ENCODE measurements around the gene PTPRG. TPM values are rescaled to one million over a fixed set of nuclear protein-coding genes. Genes with fewer than 3 reads are reported as not detected.

The PTPRG gene
- total RNA-seq, 2 donors from 2014 or later: 76.5 to 108 TPM

DNA sequence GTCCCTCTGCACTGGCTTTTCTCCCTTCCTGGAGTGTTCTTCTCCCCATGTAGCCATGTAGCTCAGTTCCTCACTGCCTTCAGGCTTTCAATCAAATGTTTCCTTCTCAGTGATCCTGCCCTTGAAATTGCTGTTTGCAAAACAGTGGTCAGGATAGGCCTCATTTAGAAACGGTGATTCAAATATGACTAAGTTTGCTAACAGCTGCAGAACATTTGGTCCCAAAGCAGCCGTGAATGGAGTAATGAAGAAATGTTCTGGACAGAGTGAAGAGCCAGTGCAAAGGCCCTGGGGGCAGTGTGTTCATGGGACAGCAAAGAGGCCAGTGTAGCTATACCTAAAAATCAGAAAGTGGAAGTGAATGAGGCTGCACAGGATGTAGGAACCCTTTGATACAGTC is 588.6 kb downstream of the PTPRG start:
- H3K27me3 Mint-ChIP-seq (ENCODE audit: insufficient read depth): no peaks in the 10 kb centered on the region
- peaks cover under 1% of the 10 kb centered on the region for H3K4me1 Mint-ChIP-seq
- peak overlapping the region; percentile 41 for H3K27ac Mint-ChIP-seq
- Histone ChIP-seq H3K9ac (ENCODE audit: extremely low read depth, low read length, poor library complexity, severe bottlenecking) (no peak overlapping the region), H3K4me3 (ENCODE audit: low read length) (no peak overlapping the region), H3K9me3 (ENCODE audit: control insufficient read depth, low read length) (no peaks in the 10 kb centered on the region), H3K4me1 (ENCODE audit: control insufficient read depth, insufficient read depth, low read length) (no peaks in the 10 kb centered on the region), H3K36me3 (ENCODE audit: control insufficient read depth, insufficient read depth, low read length) (no peaks in the 10 kb centered on the region), H3K27me3 (ENCODE audit: control insufficient read depth, insufficient read depth, low read length, poor library complexity, severe bottlenecking) (no peaks in the 10 kb centered on the region), H3K27ac (ENCODE audit: low read depth, low read length) (no peak overlapping the region)
- peaks cover 4% of the 10 kb centered on the region for H3K36me3 Mint-ChIP-seq (ENCODE audit: low read depth)
- TF ChIP-seq, protein P1, sequence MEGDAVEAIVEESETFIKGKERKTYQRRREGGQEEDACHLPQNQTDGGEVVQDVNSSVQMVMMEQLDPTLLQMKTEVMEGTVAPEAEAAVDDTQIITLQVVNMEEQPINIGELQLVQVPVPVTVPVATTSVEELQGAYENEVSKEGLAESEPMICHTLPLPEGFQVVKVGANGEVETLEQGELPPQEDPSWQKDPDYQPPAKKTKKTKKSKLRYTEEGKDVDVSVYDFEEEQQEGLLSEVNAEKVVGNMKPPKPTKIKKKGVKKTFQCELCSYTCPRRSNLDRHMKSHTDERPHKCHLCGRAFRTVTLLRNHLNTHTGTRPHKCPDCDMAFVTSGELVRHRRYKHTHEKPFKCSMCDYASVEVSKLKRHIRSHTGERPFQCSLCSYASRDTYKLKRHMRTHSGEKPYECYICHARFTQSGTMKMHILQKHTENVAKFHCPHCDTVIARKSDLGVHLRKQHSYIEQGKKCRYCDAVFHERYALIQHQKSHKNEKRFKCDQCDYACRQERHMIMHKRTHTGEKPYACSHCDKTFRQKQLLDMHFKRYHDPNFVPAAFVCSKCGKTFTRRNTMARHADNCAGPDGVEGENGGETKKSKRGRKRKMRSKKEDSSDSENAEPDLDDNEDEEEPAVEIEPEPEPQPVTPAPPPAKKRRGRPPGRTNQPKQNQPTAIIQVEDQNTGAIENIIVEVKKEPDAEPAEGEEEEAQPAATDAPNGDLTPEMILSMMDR (conservative IDR thresholded peaks at IDR 0.05): no peak
- H3K4me3 Mint-ChIP-seq: no peak overlapping the region
- no peak for DNase-seq
- WGBS, 2 experiments (ENCODE audit: insufficient coverage in 1 of 2, insufficient read length in 1 of 2): 94 to 100% methylated on average over 2 of the region's 2 CpGs
- no peaks in the 10 kb centered on the region for H3K9me3 Mint-ChIP-seq

DNA sequence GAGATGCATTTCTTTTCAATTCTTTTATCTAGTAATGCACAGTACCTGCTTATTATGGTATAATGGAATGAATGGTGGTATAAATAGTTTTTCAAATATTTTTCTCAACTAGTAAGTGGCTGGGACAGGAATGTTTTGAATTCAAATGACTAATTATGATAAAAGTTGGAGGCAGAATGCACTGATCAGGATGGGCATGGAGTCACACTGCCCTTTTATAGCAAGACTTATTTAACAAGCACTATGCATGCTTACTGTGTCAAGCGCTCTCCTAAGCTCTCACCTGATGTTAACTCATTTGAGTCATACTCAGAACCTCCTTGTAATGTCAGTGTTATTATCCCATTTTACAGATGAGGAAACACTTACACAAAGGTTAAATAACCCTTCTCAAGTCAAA is 590.2 kb downstream of the PTPRG start:
- H3K4me1 ChIP-seq (ENCODE audit: control insufficient read depth, insufficient read depth, low read length): no peaks in the 10 kb centered on the region
- Mint-ChIP-seq H3K4me3 (no peak overlapping the region), H3K27me3 (ENCODE audit: insufficient read depth) (no peaks in the 10 kb centered on the region), H3K9me3 (no peaks in the 10 kb centered on the region), H3K36me3 (ENCODE audit: low read depth) (no peaks in the 10 kb centered on the region), H3K4me1 (no peaks in the 10 kb centered on the region), H3K27ac (no peak overlapping the region)
- H3K9ac ChIP-seq (ENCODE audit: extremely low read depth, low read length, poor library complexity, severe bottlenecking): no peak overlapping the region
- no peaks in the 10 kb centered on the region for H3K27me3 ChIP-seq (ENCODE audit: control insufficient read depth, insufficient read depth, low read length, poor library complexity, severe bottlenecking)
- DNase-seq: no peak
- H3K27ac ChIP-seq (ENCODE audit: low read depth, low read length): no peak overlapping the region
- H3K36me3 ChIP-seq (ENCODE audit: control insufficient read depth, insufficient read depth, low read length): no peaks in the 10 kb centered on the region
- no peak overlapping the region for H3K4me3 ChIP-seq (ENCODE audit: low read length)
- TF ChIP-seq, protein P1 (conservative IDR thresholded peaks at IDR 0.05): no peak
- H3K9me3 ChIP-seq (ENCODE audit: control insufficient read depth, low read length): no peaks in the 10 kb centered on the region
- WGBS, 2 experiments (ENCODE audit: insufficient coverage in 1 of 2, insufficient read length in 1 of 2): 85% methylated on average over 1 of the region's 1 CpG; no CpG with 5 or more reads in 1 of the 2 experiments

DNA sequence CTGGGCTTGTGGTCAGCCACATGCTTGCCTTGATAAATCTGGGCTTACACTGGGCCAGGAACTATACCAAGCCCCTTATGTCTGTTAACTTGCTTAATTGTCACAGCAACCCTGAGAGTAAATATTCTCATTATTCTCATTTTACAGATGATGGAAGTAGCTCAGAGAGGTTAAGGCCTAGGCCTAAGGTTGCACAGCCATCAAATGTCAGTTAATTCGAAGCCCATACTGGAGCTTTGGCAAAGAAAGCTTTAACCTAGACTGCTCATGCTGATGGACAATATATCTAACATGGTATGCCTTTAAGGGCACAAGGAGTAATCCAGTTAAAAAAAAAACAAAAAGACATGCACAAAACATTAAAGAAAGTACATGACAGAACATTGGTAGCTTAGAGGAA is 591.9 kb downstream of the PTPRG start:
- Mint-ChIP-seq H3K27me3 (ENCODE audit: insufficient read depth) (no peaks in the 10 kb centered on the region), H3K4me3 (no peak overlapping the region), H3K4me1 (no peaks in the 10 kb centered on the region), H3K9me3 (no peaks in the 10 kb centered on the region), H3K36me3 (ENCODE audit: low read depth) (peaks cover 16% of the 10 kb centered on the region), H3K27ac (no peak overlapping the region)
- no peaks in the 10 kb centered on the region for H3K4me1 ChIP-seq (ENCODE audit: control insufficient read depth, insufficient read depth, low read length)
- peaks cover 11% of the 10 kb centered on the region for H3K36me3 ChIP-seq (ENCODE audit: control insufficient read depth, insufficient read depth, low read length)
- H3K27me3 ChIP-seq (ENCODE audit: control insufficient read depth, insufficient read depth, low read length, poor library complexity, severe bottlenecking): no peaks in the 10 kb centered on the region
- no peaks in the 10 kb centered on the region for H3K9me3 ChIP-seq (ENCODE audit: control insufficient read depth, low read length)
- 91 to 100% methylated on average over 1 of the region's 1 CpG for WGBS, 2 experiments (ENCODE audit: insufficient coverage in 1 of 2, insufficient read length in 1 of 2)
- no peak overlapping the region for H3K4me3 ChIP-seq (ENCODE audit: low read length)
- H3K27ac ChIP-seq (ENCODE audit: low read depth, low read length): no peak overlapping the region
- TF ChIP-seq, protein P1 (conservative IDR thresholded peaks at IDR 0.05): no peak
- no peak for DNase-seq
- no peak overlapping the region for H3K9ac ChIP-seq (ENCODE audit: extremely low read depth, low read length, poor library complexity, severe bottlenecking)
